Measurements from ENCODE around the gene TEKT5. TPM values are rescaled to one million over a fixed set of nuclear protein-coding genes. Genes with fewer than 3 reads are reported as not detected.
A peak's percentile ranks its signal among the peaks of the same experiment; 100 is the strongest.

Gene TEKT5
- polyA plus RNA-seq, 3 donors: 0.16 TPM; not detected in 2

DNA sequence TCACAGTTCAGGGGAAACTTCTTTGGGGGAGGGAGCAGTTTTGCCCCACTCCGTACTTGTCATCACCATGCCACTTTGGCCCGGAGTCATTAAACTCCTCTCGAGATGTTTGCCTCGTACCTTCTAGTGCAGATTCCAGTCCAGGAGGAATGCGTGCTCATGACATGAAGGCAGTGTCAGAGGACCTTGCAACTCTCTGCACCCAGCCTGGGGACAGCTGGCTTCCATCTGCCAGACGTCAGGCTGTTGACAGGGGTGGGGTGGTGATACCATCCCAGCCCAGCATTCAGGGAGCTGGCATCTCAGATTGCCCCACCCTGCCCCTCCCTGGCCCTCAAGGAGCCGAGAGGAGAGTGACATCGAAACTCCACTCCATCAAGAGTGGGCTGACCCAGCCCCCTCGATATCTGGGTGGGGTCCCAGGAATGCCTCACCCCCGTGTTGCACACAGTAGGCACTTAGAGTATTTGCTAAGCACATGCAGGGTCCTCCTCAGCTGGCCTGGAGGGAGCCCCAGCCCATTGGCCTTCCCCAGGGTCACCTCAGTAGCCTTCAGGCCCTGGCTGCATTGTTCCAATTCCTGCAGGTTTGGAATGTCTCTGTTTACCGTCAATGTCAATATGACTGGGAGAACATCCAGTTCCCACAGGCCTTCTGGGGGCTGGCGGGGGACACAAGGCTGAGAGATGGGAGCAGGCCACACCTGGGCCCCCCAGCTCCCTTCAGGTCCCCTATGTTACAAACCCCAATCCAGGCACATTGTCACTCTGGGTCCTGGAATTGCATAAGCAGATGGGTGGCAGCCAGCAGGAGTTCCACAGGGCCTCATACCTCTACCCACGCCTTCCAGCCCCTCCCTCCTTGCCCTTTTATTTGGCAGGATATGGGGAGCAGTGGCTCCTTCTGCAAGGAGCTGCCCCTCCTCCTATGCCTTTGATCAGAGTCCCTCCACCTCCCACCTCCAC is 93.0 kb downstream of the TEKT5 start:
- no peak overlapping the region for H3K4me3 Mint-ChIP-seq
- 98% methylated on average over 11 of the region's 13 CpGs for WGBS (ENCODE audit: insufficient coverage)
- H3K4me3 ChIP-seq (replicated peaks in 1 of 3; ENCODE audit: low read depth in 2 of 3, low read length in 3 of 3): no peak overlapping the region
- TF ChIP-seq, protein P1, sequence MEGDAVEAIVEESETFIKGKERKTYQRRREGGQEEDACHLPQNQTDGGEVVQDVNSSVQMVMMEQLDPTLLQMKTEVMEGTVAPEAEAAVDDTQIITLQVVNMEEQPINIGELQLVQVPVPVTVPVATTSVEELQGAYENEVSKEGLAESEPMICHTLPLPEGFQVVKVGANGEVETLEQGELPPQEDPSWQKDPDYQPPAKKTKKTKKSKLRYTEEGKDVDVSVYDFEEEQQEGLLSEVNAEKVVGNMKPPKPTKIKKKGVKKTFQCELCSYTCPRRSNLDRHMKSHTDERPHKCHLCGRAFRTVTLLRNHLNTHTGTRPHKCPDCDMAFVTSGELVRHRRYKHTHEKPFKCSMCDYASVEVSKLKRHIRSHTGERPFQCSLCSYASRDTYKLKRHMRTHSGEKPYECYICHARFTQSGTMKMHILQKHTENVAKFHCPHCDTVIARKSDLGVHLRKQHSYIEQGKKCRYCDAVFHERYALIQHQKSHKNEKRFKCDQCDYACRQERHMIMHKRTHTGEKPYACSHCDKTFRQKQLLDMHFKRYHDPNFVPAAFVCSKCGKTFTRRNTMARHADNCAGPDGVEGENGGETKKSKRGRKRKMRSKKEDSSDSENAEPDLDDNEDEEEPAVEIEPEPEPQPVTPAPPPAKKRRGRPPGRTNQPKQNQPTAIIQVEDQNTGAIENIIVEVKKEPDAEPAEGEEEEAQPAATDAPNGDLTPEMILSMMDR (IDR thresholded peaks at IDR 0.05): no peak
- H3K27ac ChIP-seq (ENCODE audit: low read depth in 1 of 2, low read length in 2 of 2): no peak overlapping the region
- peaks cover 8 to 27% (median 10%) of the 10 kb centered on the region in 3 donors for H3K27me3 Mint-ChIP-seq (ENCODE audit: low read depth in 3 of 3)
- H3K36me3 Mint-ChIP-seq: no peaks in the 10 kb centered on the region
- H3K4me1 Mint-ChIP-seq: no peaks in the 10 kb centered on the region
- intact Hi-C loops (cut with micrococcal nuclease): no loop called here
- no peaks in the 10 kb centered on the region for H3K36me3 ChIP-seq (replicated peaks in 1 of 2; ENCODE audit: control insufficient read depth in 1 of 2, insufficient read depth in 2 of 2, low read length in 2 of 2)
- H3K27ac Mint-ChIP-seq: no peak overlapping the region
- H3K79me2 ChIP-seq (ENCODE audit: insufficient read depth, low read length): no peaks in the 10 kb centered on the region
- H3K4me1 ChIP-seq (ENCODE audit: control insufficient read depth in 1 of 2, insufficient read depth in 2 of 2, low read length in 2 of 2): peaks cover 7 to 11% of the 10 kb centered on the region in 2 donors
- no peak overlapping the region for H3K4me2 ChIP-seq (replicated peaks; ENCODE audit: extremely low read depth, low read length, poor library complexity, severe bottlenecking)
- H3K9ac ChIP-seq (ENCODE audit: insufficient read depth, low read length, poor library complexity, severe bottlenecking): no peak overlapping the region
- no peak for DNase-seq
- H3K9me3 Mint-ChIP-seq: peaks cover 0 to 4% (median 3%) of the 10 kb centered on the region in 7 donors
- no peak overlapping the region for H2AFZ ChIP-seq (ENCODE audit: insufficient read depth, low read depth, low read length, poor library complexity, severe bottlenecking)
- H3K27me3 ChIP-seq (ENCODE audit: control insufficient read depth in 2 of 2, insufficient read depth in 2 of 2, low read length in 2 of 2): peaks cover 0 to under 1% of the 10 kb centered on the region in 2 donors
- no peaks in the 10 kb centered on the region for H4K20me1 ChIP-seq (ENCODE audit: insufficient read depth, low read length)
- H3K9me3 ChIP-seq (replicated peaks in 1 of 2; ENCODE audit: control insufficient read depth in 1 of 2, insufficient read depth in 1 of 2, low read length in 2 of 2): no peaks in the 10 kb centered on the region

DNA sequence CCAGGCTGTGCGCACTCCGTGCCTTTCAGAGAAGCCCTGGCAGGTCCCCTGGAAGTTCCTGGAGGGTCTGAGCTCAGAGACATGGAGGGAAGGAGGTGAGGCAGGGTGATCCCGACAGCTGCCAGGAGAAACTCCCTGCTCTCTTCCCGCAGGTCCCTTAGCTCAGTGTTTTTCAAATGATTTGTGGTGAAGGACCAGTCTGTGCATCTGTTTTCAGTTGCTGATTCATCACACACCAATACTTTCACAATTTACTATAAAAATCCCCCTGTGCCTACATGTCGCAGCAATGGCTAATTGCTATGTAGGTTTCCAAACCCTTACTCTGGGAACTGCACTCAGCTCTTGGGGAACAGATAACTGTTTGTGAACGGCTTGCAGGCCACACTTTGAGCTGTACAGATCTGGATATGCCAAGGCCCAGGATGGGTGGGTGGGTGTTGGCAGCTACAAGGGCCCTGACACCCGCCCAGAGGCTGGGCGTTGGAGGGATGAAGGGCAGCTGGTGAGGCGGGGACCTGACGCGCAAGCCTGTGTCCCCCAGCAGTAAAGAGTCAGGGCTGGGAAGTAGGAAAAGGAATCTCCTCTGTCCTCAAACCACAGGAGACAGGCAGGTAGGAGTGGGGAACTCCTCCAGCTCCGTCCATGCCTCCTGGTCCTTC is 93.8 kb downstream of the TEKT5 start:
- Histone ChIP-seq H3K27ac (ENCODE audit: low read depth in 1 of 2, low read length in 2 of 2) (no peak overlapping the region), H3K36me3 (replicated peaks in 1 of 2; ENCODE audit: control insufficient read depth in 1 of 2, insufficient read depth in 2 of 2, low read length in 2 of 2) (no peaks in the 10 kb centered on the region), H2AFZ (ENCODE audit: insufficient read depth, low read depth, low read length, poor library complexity, severe bottlenecking) (no peak overlapping the region), H3K79me2 (ENCODE audit: insufficient read depth, low read length) (no peaks in the 10 kb centered on the region), H3K9me3 (replicated peaks in 1 of 2; ENCODE audit: control insufficient read depth in 1 of 2, insufficient read depth in 1 of 2, low read length in 2 of 2) (no peaks in the 10 kb centered on the region), H3K27me3 (ENCODE audit: control insufficient read depth in 2 of 2, insufficient read depth in 2 of 2, low read length in 2 of 2) (no peaks in the 10 kb centered on the region), H3K4me2 (replicated peaks; ENCODE audit: extremely low read depth, low read length, poor library complexity, severe bottlenecking) (no peak overlapping the region), H4K20me1 (ENCODE audit: insufficient read depth, low read length) (no peaks in the 10 kb centered on the region), H3K9ac (ENCODE audit: insufficient read depth, low read length, poor library complexity, severe bottlenecking) (no peak overlapping the region), H3K4me3 (replicated peaks in 1 of 3; ENCODE audit: low read depth in 2 of 3, low read length in 3 of 3) (no peak overlapping the region), H3K4me1 (ENCODE audit: control insufficient read depth in 1 of 2, insufficient read depth in 2 of 2, low read length in 2 of 2) (peaks cover 7 to 13% of the 10 kb centered on the region in 2 donors)
- Mint-ChIP-seq H3K36me3 (no peaks in the 10 kb centered on the region), H3K9me3 (peaks cover 0 to 4% (median 3%) of the 10 kb centered on the region in 7 donors), H3K27ac (peak overlapping the region in 1 of 7 donors; percentile 66), H3K27me3 (ENCODE audit: low read depth in 3 of 3) (peaks cover 9 to 27% (median 12%) of the 10 kb centered on the region in 3 donors), H3K4me3 (no peak overlapping the region), H3K4me1 (no peaks in the 10 kb centered on the region)
- intact Hi-C loops (cut with micrococcal nuclease): no loop called here
- WGBS (ENCODE audit: insufficient coverage): 92% methylated on average over 5 of the region's 12 CpGs
- no peak for DNase-seq
- TF ChIP-seq, protein P1 (IDR thresholded peaks at IDR 0.05): no peak
